HG03066 (cell line): ENCODE data around the gene TAS2R13.

ENCODE experiments used
- ATAC-seq: cut with Tn5 transposase; IDR thresholded peaks from one replicate; pipeline ENCODE4 v1.9.1; 2021; ENCODE audit warnings: low read depth; ENCODE audit not compliant: unreplicated experiment

Gene TAS2R13

GRCh38 chr12:10884086-10884725 lies 25.2 kb downstream of the TAS2R13 start, which contains the start of gene PRH1:
Gene PRH1 (minus strand): TSS chr12:10884255. CDS start chr12:10884217, 38 bp downstream.
- no peak for ATAC-seq

- ATAC-seq, result no peak
Measured at GRCh38 chr12:10873378-10873777, 36.0 kb downstream of the TAS2R13 start.

- ATAC-seq, result no peak
Measured at GRCh38 chr12:10867381-10867780, 42.0 kb downstream of the TAS2R13 start.

GRCh38 chr12:10863512-10864218 lies 45.7 kb downstream of the TAS2R13 start:
- no peak for ATAC-seq

GRCh38 chr12:10861366-10861765 lies 48.0 kb downstream of the TAS2R13 start:
- ATAC-seq, result no peak
